Activated T-cell treated with anti-CD3 and anti-CD28 coated beads, Interleukin-2, amount 50 U/mL, for 72 hours (primary cell): ENCODE measurements around the gene TMEM231. TPM values are rescaled to one million over a fixed set of nuclear protein-coding genes. Genes with fewer than 3 reads are reported as not detected.
"Not testable (repeated sequence)": the region's sequence is repeated elsewhere in the genome, so short reads cannot be mapped to it uniquely, and the experiment has no call there.

Experiments
- ATAC-seq, 2 donors: fragments of 150-1000 bp; cut with Tn5 transposase; replicated peaks in 1 of 2; 2 replicates each; pipeline ENCODE4 v1.10.0; 2021; ENCODE audit warnings: moderate library complexity in 2 of 2, mild to moderate bottlenecking in 1 of 2
- DNase-seq, 2 donors: peaks; one replicate each; pipeline ENCODE4 v3.0.0; 2021 to 2022; ENCODE audit warnings: mixed read lengths in 1 of 2
- H3K27ac Mint-ChIP-seq: one replicate; pipeline ENCODE4 v1.8.0; 2022; ENCODE audit warnings: mild to moderate bottlenecking, moderate library complexity, mixed read lengths
- H3K27me3 Mint-ChIP-seq: one replicate; pipeline ENCODE4 v1.8.0; 2022; ENCODE audit warnings: low read depth, mixed read lengths
- H3K36me3 Mint-ChIP-seq, 2 donors: one replicate each; pipeline ENCODE4 v1.8.0; 2022; ENCODE audit warnings: mixed read lengths in 2 of 2, mild to moderate bottlenecking in 1 of 2; ENCODE audit not compliant: insufficient read depth in 2 of 2
- H3K4me1 Mint-ChIP-seq: one replicate; pipeline ENCODE4 v1.8.0; 2022; ENCODE audit warnings: low read depth, mixed read lengths
- H3K4me3 Mint-ChIP-seq, 2 donors: one replicate each; pipeline ENCODE4 v1.8.0; 2022; ENCODE audit warnings: mild to moderate bottlenecking in 2 of 2, mixed read lengths in 2 of 2, moderate library complexity in 2 of 2
- H3K9me3 Mint-ChIP-seq, 2 donors: one replicate each; pipeline ENCODE4 v1.8.0; 2022; ENCODE audit warnings: mixed read lengths in 2 of 2
- total RNA-seq, 2 donors: library from RNA; stranded (reverse); gene quantifications; one replicate each; pipeline ENCODE4 v1.2.3, GENCODE V29; 2022

TMEM231 gene
- total RNA-seq, 2 donors from 2014 or later: 3.5 to 9.6 TPM

GRCh38 chr16:75558846-75559401, 2.9 kb upstream of the TMEM231 start:
- Mint-ChIP-seq H3K27me3 (peaks cover 17% of the 10 kb centered on the region), H3K4me3 (no peak overlapping the region), H3K4me1 (peaks cover 28% of the 10 kb centered on the region), H3K36me3 (no peaks in the 10 kb centered on the region), H3K27ac (no peak overlapping the region), H3K9me3 (no peaks in the 10 kb centered on the region)
- DNase-seq: no peak
- no peak for ATAC-seq

GRCh38 chr16:75556431-75556950, 439 bp upstream of the TMEM231 start:
- Mint-ChIP-seq H3K27ac (no peak overlapping the region), H3K27me3 (peaks cover 15% of the 10 kb centered on the region), H3K4me3 (peak overlapping the region; percentile 97 to 98), H3K36me3 (no peaks in the 10 kb centered on the region), H3K9me3 (no peaks in the 10 kb centered on the region), H3K4me1 (peaks cover 20% of the 10 kb centered on the region)
- ATAC-seq (no peak), DNase-seq (no peak)

DNA sequence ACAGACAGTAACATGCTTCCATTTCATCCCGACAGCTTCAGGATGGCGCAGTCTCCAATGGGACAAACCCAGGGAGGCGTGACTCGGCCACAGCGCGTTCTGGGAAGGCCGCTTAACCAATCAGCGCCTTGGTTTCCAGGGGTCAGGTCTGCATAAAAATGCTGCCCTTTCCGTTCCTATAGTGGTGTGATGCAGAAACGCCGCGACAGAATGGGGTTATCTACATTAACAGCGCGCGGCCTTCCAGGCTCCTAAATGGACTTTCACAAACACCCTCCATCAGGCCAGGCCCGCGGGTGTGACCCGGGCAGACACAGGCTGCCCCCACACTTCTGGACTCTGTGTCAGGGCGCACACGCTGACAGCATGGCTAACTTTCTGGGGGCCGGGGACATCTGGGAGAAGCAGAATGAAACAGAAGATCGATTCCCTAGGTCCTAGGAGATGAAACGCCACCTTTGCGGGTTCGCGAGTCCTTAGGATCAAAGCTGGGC, 792 bp downstream of the TMEM231 start:
- Mint-ChIP-seq H3K4me3 (peak overlapping the region; percentile 97 to 98), H3K27ac (no peak overlapping the region), H3K36me3 (no peaks in the 10 kb centered on the region), H3K9me3 (no peaks in the 10 kb centered on the region), H3K4me1 (peaks cover 17% of the 10 kb centered on the region), H3K27me3 (peaks cover 15% of the 10 kb centered on the region)
- DNase-seq: peak; percentile 15 to 26
- peak; percentile 2 for ATAC-seq

DNA sequence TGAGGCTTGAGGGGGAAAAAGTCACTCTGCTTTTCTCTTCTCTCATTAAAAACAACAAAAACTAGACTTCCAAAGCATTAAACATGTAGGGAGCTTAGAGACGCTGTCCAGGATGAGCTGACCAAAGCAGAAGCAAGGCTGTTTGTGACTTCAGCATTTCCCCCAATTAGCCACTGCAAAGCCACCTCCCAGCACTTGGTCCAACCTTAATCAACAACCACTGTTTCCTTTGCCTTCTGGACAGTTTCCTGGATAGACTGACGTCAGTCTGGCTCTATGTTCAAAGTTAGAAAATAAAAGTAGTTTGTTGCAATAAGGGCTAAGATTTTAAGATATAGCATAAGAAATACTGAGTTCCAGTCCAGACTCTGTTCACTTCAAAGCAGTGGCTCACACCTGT, 3.1 kb downstream of the TMEM231 start:
- DNase-seq: no peak
- H3K36me3 Mint-ChIP-seq: no peaks in the 10 kb centered on the region
- H3K27me3 Mint-ChIP-seq: peaks cover 15% of the 10 kb centered on the region
- H3K4me3 Mint-ChIP-seq: no peak overlapping the region
- no peak for ATAC-seq
- no peak overlapping the region for H3K27ac Mint-ChIP-seq
- no peaks in the 10 kb centered on the region for H3K9me3 Mint-ChIP-seq
- peaks cover 24% of the 10 kb centered on the region for H3K4me1 Mint-ChIP-seq

GRCh38 chr16:75550211-75550662, 5.8 kb downstream of the TMEM231 start:
- DNase-seq: peak; percentile 24 to 25
- Mint-ChIP-seq H3K9me3 (no peaks in the 10 kb centered on the region), H3K27ac (no peak overlapping the region), H3K4me3 (no peak overlapping the region), H3K4me1 (peaks cover 12% of the 10 kb centered on the region), H3K36me3 (no peaks in the 10 kb centered on the region), H3K27me3 (peaks cover 15% of the 10 kb centered on the region)
- ATAC-seq: peak; percentile 34 to 65

DNA sequence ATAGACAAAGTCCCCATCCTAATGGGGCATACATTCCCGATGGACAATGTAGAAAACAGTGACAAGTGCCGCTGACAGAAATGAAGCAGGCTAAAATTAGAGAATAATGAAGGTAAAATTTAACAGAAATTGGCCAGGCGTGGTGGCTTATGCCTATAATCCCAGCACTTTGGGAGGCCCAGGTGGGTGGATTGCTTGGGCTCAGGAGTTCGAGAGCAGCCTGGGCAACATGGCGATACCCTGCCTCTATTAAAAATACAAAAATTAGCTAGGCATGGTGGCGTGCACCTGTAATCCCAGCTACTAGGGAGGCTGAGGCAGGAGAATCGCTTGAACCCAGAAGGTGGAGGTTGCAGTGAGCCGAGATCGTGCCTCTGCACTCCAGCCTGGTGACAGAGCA, 7.6 kb downstream of the TMEM231 start:
- not testable (repeated sequence) for H3K27ac Mint-ChIP-seq, ATAC-seq, H3K27me3 Mint-ChIP-seq, DNase-seq, H3K9me3 Mint-ChIP-seq, H3K4me3 Mint-ChIP-seq, H3K36me3 Mint-ChIP-seq
- H3K4me1 Mint-ChIP-seq: peaks cover 11% of the 10 kb centered on the region

- no peak overlapping the region for H3K27ac Mint-ChIP-seq
- peaks cover 11% of the 10 kb centered on the region for H3K4me1 Mint-ChIP-seq
- no peaks in the 10 kb centered on the region for H3K27me3 Mint-ChIP-seq
- DNase-seq (no peak), ATAC-seq (no peak)
- H3K4me3 Mint-ChIP-seq: no peak overlapping the region
- no peaks in the 10 kb centered on the region for H3K9me3 Mint-ChIP-seq
- H3K36me3 Mint-ChIP-seq: no peaks in the 10 kb centered on the region
These were observed 9.8 kb downstream of the TMEM231 start for GRCh38 chr16:75546293-75546692.

- H3K4me3 Mint-ChIP-seq, H3K36me3 Mint-ChIP-seq, DNase-seq, H3K27ac Mint-ChIP-seq, H3K27me3 Mint-ChIP-seq, ATAC-seq, H3K9me3 Mint-ChIP-seq: not testable (repeated sequence)
- H3K4me1 Mint-ChIP-seq: peaks cover 11% of the 10 kb centered on the region
These were observed 10.2 kb downstream of the TMEM231 start for GRCh38 chr16:75545879-75546278.

DNA sequence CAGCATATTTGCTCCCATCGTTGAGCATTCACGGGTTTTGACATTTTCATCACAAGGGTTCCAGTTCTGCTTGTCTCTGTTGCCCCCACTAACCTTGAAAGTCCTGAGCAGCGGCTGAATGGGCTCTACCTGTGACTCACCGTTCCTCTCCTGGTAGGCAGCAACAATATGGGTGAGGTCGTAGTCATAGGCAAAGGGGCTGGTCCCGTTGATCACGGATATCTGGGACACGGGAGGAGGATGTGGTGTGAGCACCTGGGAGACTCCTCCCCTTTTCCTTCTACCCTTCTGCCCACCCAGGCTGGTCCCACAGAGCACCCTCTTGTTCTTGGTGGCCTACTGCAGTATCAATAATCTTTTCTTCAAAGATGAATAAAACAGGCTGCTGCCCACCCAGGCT, 13.6 kb downstream of the TMEM231 start:
- not testable (repeated sequence) for H3K9me3 Mint-ChIP-seq, H3K27me3 Mint-ChIP-seq, H3K4me3 Mint-ChIP-seq, H3K4me1 Mint-ChIP-seq, H3K36me3 Mint-ChIP-seq, DNase-seq, H3K27ac Mint-ChIP-seq, ATAC-seq

DNA sequence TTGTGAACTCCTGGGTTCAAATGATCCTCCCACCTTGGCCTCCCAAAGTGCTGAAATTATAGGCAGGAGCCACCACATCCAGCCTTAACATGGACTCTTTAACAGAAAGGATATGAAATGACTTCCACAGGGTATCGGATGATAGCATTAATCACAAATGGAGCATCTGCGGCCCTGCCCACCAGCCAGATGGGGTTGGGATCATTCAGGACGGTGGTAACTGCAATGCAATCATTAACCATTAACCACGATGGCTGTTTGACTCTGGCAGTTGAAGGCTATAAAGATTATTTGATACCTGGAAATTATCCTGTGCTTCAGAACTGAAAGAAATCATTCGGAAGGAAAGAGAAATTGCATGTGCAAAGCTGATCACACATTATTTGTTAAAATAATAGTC, 14.8 kb downstream of the TMEM231 start:
- Mint-ChIP-seq H3K4me1 (no peaks in the 10 kb centered on the region), H3K27me3 (no peaks in the 10 kb centered on the region), H3K36me3 (no peaks in the 10 kb centered on the region), H3K4me3 (no peak overlapping the region), H3K27ac (no peak overlapping the region), H3K9me3 (no peaks in the 10 kb centered on the region)
- DNase-seq: no peak
- no peak for ATAC-seq

- DNase-seq, H3K4me3 Mint-ChIP-seq, ATAC-seq, H3K27ac Mint-ChIP-seq, H3K36me3 Mint-ChIP-seq, H3K4me1 Mint-ChIP-seq, H3K27me3 Mint-ChIP-seq, H3K9me3 Mint-ChIP-seq: not testable (repeated sequence)
These were observed 17.0 kb downstream of the TMEM231 start for GRCh38 chr16:75538882-75539565.

DNA sequence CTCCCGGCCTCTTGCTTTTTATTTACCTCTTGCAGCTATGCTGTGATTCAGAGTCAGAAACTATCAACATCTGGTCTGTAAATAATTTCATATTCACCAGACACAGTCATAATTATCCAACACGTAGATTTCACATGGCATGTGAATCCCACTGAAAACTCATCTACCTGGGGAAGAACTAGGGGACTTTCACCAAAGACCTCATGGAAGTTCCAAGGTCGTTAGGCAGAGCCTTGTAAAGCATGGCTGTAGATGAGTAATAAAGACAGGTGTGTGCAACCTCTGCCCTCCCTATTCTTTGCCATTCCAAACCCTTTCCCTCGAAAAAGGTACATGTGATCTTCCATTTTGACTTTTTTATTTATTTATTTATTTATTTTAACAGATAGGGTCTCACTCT, 18.3 kb downstream of the TMEM231 start:
- ATAC-seq (no peak), DNase-seq (no peak)
- H3K9me3 Mint-ChIP-seq: no peaks in the 10 kb centered on the region
- H3K27me3 Mint-ChIP-seq: no peaks in the 10 kb centered on the region
- H3K36me3 Mint-ChIP-seq: no peaks in the 10 kb centered on the region
- no peaks in the 10 kb centered on the region for H3K4me1 Mint-ChIP-seq
- H3K4me3 Mint-ChIP-seq: no peak overlapping the region
- no peak overlapping the region for H3K27ac Mint-ChIP-seq

DNA sequence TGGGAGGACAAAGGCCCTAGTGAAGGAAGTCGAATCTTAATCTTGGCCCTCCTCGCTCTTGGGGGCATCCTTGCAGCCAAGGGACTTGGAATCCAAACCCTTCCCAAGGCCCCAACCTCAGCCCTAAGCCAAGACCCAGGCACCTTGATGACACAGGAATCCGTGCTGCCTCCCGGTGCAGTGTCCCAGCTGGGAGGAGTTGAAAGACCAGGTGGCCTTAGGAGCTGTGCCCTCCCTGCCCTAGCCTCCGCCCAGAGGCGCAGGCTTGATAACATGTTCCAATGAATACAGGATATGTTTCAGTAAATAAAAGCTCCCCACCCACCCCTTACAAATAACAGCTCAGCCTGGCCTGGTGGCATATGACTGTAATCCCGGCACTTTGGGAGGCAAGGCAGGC, 20.2 kb downstream of the TMEM231 start, which contains the start of gene CHST5:
CHST5 (minus strand) TSS at position 208 of the 400 bp plus-strand sequence. CDS start 5,724 bp downstream, outside the sequence.
- no peak for ATAC-seq
- no peaks in the 10 kb centered on the region for H3K27me3 Mint-ChIP-seq
- H3K9me3 Mint-ChIP-seq: no peaks in the 10 kb centered on the region
- no peak for DNase-seq
- no peak within 1 kb of the TSS for H3K4me3 Mint-ChIP-seq
- no peaks in the 10 kb centered on the region for H3K4me1 Mint-ChIP-seq
- no peaks in the 10 kb centered on the region for H3K36me3 Mint-ChIP-seq
- H3K27ac Mint-ChIP-seq: no peak within 1 kb of the TSS
